IMR-90 (cell line): Measurements from ENCODE around the gene ENAH. TPM values are rescaled to one million over a fixed set of nuclear protein-coding genes. Genes with fewer than 3 reads are reported as not detected.

Experiments
- ATAC-seq: fragments of 200-7000 bp; cut with Tn5 transposase; 2 replicates; pipeline ENCODE4 v1.9.1; 2020; ENCODE audit warnings: low read depth, mild to moderate bottlenecking, moderate library complexity
- BruUV-seq: library from RNA; stranded (reverse); fragments of 400-500 nt; replicated peaks from 2 replicates; lab custom pipeline; 2021; lab: Mats Ljungman, UMichigan
- CTCF ChIA-PET: fragments of 300-600 bp; formaldehyde crosslinking; extraction: SDS; loops from one replicate; lab custom pipeline; 2021; ENCODE audit warnings: antibody characterized with exemption; lab: Yijun Ruan, JAX
- POLR2A ChIA-PET: fragments of 300-600 bp; sonication (Branson Sonifier 250); formaldehyde crosslinking; loops from one replicate; lab custom pipeline; 2022; ENCODE audit warnings: antibody characterized with exemption; ENCODE audit not compliant: unreplicated experiment; lab: Charles Lee
- DNase-seq: peaks from one replicate; pipeline ENCODE4 v3.0.0; 2013
- H2AFZ ChIP-seq: replicated peaks from 2 replicates; pipeline ENCODE3; 2013; ENCODE audit warnings: low read length, mild to moderate bottlenecking; ENCODE audit not compliant: poor library complexity
- H2AK5ac ChIP-seq: 2 replicates; pipeline ENCODE4 v1.6.1; 2013; ENCODE audit warnings: low read depth, low read length, inconsistent platforms
- H2AK9ac ChIP-seq: replicated peaks from 2 replicates; pipeline ENCODE3; 2013; ENCODE audit warnings: mild to moderate bottlenecking, low read depth, low read length, moderate library complexity; ENCODE audit not compliant: poor library complexity
- H2BK120ac ChIP-seq: 2 replicates; pipeline ENCODE4 v1.6.1; 2013; ENCODE audit warnings: low read depth, low read length, inconsistent platforms
- H2BK15ac ChIP-seq: 3 replicates; pipeline ENCODE4 v1.6.1; 2013; ENCODE audit warnings: low read depth, low read length, inconsistent platforms
- H2BK20ac ChIP-seq: 2 replicates; pipeline ENCODE4 v1.6.1; 2013; ENCODE audit warnings: low read depth, mild to moderate bottlenecking, inconsistent platforms, low read length, moderate library complexity
- H2BK5ac ChIP-seq: 2 replicates; pipeline ENCODE4 v1.6.1; 2013; ENCODE audit warnings: mild to moderate bottlenecking, low read depth, low read length, inconsistent platforms; ENCODE audit not compliant: poor library complexity, severe bottlenecking
- H3K14ac ChIP-seq: replicated peaks from 2 replicates; pipeline ENCODE4 v1.6.1; 2013; ENCODE audit warnings: low read depth, low read length, inconsistent platforms
- H3K18ac ChIP-seq: 2 replicates; pipeline ENCODE4 v1.6.1; 2013; ENCODE audit warnings: low read depth, low read length, control low read depth
- H3K23ac ChIP-seq: 2 replicates; pipeline ENCODE4 v1.6.1; 2013; ENCODE audit warnings: low read depth, low read length, inconsistent platforms
- H3K27ac ChIP-seq: 2 replicates; pipeline ENCODE4 v1.5.1; 2013; ENCODE audit warnings: mild to moderate bottlenecking, control low read depth, low read length; ENCODE audit not compliant: insufficient read depth
- H3K27me3 ChIP-seq: 2 replicates; pipeline ENCODE4 v1.6.1; 2013; ENCODE audit warnings: low read length; ENCODE audit not compliant: control insufficient read depth, insufficient read depth
- H3K36me3 ChIP-seq: 2 replicates; pipeline ENCODE4 v1.6.1; 2013; ENCODE audit warnings: low read length, mixed read lengths; ENCODE audit not compliant: control insufficient read depth, insufficient read depth
- H3K4ac ChIP-seq: 2 replicates; pipeline ENCODE4 v1.6.1; 2013; ENCODE audit warnings: low read depth, low read length, inconsistent platforms
- H3K4me1 ChIP-seq: 2 replicates; pipeline ENCODE4 v1.6.1; 2013; ENCODE audit warnings: low read length, mixed read lengths; ENCODE audit not compliant: control insufficient read depth, insufficient read depth
- H3K4me2 ChIP-seq: 2 replicates; pipeline ENCODE4 v1.6.1; 2013; ENCODE audit warnings: low read depth, mild to moderate bottlenecking, control low read depth, low read length, moderate library complexity
- H3K4me3 ChIP-seq: 2 replicates; pipeline ENCODE4 v1.5.1; 2013; ENCODE audit warnings: low read depth, mild to moderate bottlenecking, control low read depth, low read length, moderate library complexity; ENCODE audit not compliant: insufficient read depth
- H3K56ac ChIP-seq: 2 replicates; pipeline ENCODE4 v1.6.1; 2013; ENCODE audit warnings: low read length, inconsistent platforms; ENCODE audit not compliant: insufficient read depth; ENCODE audit errors: extremely low read depth
- H3K79me1 ChIP-seq, 2 experiments: 2 replicates each; pipeline ENCODE4 v1.6.1; 2013; ENCODE audit warnings: low read length in 2 of 2, inconsistent platforms in 1 of 2, low read depth in 1 of 2
- H3K9ac ChIP-seq: 2 replicates; pipeline ENCODE4 v1.6.1; 2013; ENCODE audit warnings: low read depth, low read length, control low read depth
- H3K9me1 ChIP-seq: 2 replicates; pipeline ENCODE4 v1.6.1; 2013; ENCODE audit warnings: low read length, inconsistent platforms; ENCODE audit not compliant: insufficient read depth
- H3K9me3 ChIP-seq: 2 replicates; pipeline ENCODE4 v1.6.1; 2013; ENCODE audit warnings: low read length; ENCODE audit not compliant: control insufficient read depth, insufficient read depth
- H4K20me1 ChIP-seq: 2 replicates; pipeline ENCODE4 v1.6.1; 2013; ENCODE audit warnings: low read length, inconsistent platforms; ENCODE audit not compliant: insufficient read depth
- H4K5ac ChIP-seq: 2 replicates; pipeline ENCODE4 v1.6.1; 2013; ENCODE audit warnings: mild to moderate bottlenecking, low read depth, low read length, control low read depth
- H4K8ac ChIP-seq, 2 experiments: 2 replicates each; pipeline ENCODE4 v1.6.1; 2013; ENCODE audit warnings: low read depth in 2 of 2, low read length in 2 of 2, control low read depth in 1 of 2, inconsistent platforms in 1 of 2
- H4K91ac ChIP-seq: 2 replicates; pipeline ENCODE4 v1.6.1; 2013; ENCODE audit warnings: low read depth, low read length, inconsistent platforms; ENCODE audit not compliant: insufficient read depth
- CEBPB ChIP-seq: IDR thresholded peaks from 2 replicates; pipeline ENCODE4 v1.6.1; 2012; ENCODE audit warnings: low read depth, low read length, improper control_type of control experiment
- NFE2L2 ChIP-seq: fragments of 150-350 bp; IDR thresholded peaks from 2 replicates; pipeline ENCODE4 v1.6.1; 2016; ENCODE audit warnings: low read depth, mild to moderate bottlenecking, low read length
- RFX5 ChIP-seq: IDR thresholded peaks from 2 replicates; pipeline ENCODE4 v1.8.0; 2012; ENCODE audit warnings: low read depth, mild to moderate bottlenecking, low read length, moderate library complexity
- SMC3 ChIP-seq: fragments of 150-350 bp; IDR thresholded peaks from 2 replicates; pipeline ENCODE4 v1.6.1; 2016; ENCODE audit warnings: low read depth, mild to moderate bottlenecking, antibody characterized with exemption, low read length, moderate library complexity
- WGBS, 2 experiments: methylation state at CpG; one replicate each; pipeline versions ENCODE4 v1.1.5 to v1.1.7; 2013; ENCODE audit warnings: missing lambda C conversion rate in 2 of 2; ENCODE audit not compliant: insufficient read length in 1 of 2; ENCODE audit errors: extremely low coverage in 2 of 2; 5-methylcytosine and 5-hydroxymethylcytosine counted together
- dilution Hi-C: fragments of 300-500 bp; cut with HindIII; formaldehyde crosslinking; loops from one replicate; pipeline ENCODE4 v1.14.3; 2018; ENCODE audit warnings: low sequenced_read_pairs; ENCODE audit not compliant: unreplicated experiment
- in situ Hi-C: fragments of 300-500 bp; cut with MboI; formaldehyde crosslinking; loops from 3 replicates; pipeline ENCODE4 v1.14.3; 2019; ENCODE audit warnings: low sequenced_read_pairs, inconsistent platforms, mixed read lengths
- intact Hi-C: fragments of 100-400 bp; cut with micrococcal nuclease; formaldehyde crosslinking; loops from 2 replicates; pipeline ENCODE4 v1.10.0; 2022
- polyA plus RNA-seq, 3 experiments: library from polyadenylated mRNA; depleted of rRNA; stranded (reverse); fragments of >200 nt; gene quantifications; 2 replicates each; pipeline ENCODE4 v1.2.3, GENCODE V29; 2012; ENCODE audit warnings: low replicate concordance in 1 of 3
- total RNA-seq: library from RNA; depleted of rRNA; stranded (reverse); fragments of >200 nt; gene quantifications from 2 replicates; pipeline ENCODE4 v1.2.3, GENCODE V29; 2012
- TF ChIP-seq, protein P1 (sequence below): fragments of 150-350 bp; IDR thresholded peaks from 2 replicates; pipeline ENCODE4 v1.6.1; 2016; ENCODE audit warnings: low read depth, mild to moderate bottlenecking, low read length, moderate library complexity, borderline replicate concordance
- TF ChIP-seq, protein P2 (sequence below): conservative IDR thresholded peaks from 2 replicates; pipeline ENCODE4 v1.5.1; 2012; ENCODE audit warnings: mild to moderate bottlenecking, low read depth, low read length, improper control_type of control experiment
- TF ChIP-seq, protein P3 (sequence below): fragments of 150-350 bp; IDR thresholded peaks from 2 replicates; pipeline ENCODE4 v1.6.1; 2017; ENCODE audit warnings: mild to moderate bottlenecking, antibody characterized with exemption, low read length, low read depth

ENAH gene
- total and polyA plus RNA-seq, 2 of the 4 experiments (the other 2 are of a cell fraction): 61.3 to 86.9 TPM

DNA sequence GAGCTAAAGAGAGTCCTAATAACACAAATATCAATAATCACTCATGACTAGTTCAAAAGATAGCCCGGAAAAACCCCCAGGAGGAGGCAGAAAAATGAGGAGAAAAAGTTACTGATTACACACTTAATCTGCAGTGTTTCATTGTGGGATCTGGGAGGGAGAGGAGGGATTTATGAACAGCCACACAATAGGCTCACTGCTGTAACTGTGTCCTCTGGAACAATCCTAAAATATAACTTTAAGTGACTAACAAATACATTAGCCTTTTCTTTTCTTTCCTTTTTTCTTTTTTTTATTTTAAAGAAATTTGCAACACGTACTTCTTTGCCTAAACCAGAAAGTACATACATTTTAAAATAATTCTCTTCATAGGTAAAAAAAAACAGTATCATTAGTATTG is 118.8 kb downstream of the ENAH start:
- no peak overlapping the region for H3K4me3 ChIP-seq
- H4K5ac ChIP-seq: no peak overlapping the region
- H4K20me1 ChIP-seq: peaks cover 27% of the 10 kb centered on the region
- H2AK5ac ChIP-seq: no peak overlapping the region
- TF ChIP-seq SMC3 (no peak), NFE2L2 (no peak), RFX5 (no peak), CEBPB (no peak)
- TF ChIP-seq, protein P1, sequence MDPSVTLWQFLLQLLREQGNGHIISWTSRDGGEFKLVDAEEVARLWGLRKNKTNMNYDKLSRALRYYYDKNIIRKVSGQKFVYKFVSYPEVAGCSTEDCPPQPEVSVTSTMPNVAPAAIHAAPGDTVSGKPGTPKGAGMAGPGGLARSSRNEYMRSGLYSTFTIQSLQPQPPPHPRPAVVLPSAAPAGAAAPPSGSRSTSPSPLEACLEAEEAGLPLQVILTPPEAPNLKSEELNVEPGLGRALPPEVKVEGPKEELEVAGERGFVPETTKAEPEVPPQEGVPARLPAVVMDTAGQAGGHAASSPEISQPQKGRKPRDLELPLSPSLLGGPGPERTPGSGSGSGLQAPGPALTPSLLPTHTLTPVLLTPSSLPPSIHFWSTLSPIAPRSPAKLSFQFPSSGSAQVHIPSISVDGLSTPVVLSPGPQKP: no peak
- TF ChIP-seq, protein P2, sequence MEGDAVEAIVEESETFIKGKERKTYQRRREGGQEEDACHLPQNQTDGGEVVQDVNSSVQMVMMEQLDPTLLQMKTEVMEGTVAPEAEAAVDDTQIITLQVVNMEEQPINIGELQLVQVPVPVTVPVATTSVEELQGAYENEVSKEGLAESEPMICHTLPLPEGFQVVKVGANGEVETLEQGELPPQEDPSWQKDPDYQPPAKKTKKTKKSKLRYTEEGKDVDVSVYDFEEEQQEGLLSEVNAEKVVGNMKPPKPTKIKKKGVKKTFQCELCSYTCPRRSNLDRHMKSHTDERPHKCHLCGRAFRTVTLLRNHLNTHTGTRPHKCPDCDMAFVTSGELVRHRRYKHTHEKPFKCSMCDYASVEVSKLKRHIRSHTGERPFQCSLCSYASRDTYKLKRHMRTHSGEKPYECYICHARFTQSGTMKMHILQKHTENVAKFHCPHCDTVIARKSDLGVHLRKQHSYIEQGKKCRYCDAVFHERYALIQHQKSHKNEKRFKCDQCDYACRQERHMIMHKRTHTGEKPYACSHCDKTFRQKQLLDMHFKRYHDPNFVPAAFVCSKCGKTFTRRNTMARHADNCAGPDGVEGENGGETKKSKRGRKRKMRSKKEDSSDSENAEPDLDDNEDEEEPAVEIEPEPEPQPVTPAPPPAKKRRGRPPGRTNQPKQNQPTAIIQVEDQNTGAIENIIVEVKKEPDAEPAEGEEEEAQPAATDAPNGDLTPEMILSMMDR: no peak
- TF ChIP-seq, protein P3, sequence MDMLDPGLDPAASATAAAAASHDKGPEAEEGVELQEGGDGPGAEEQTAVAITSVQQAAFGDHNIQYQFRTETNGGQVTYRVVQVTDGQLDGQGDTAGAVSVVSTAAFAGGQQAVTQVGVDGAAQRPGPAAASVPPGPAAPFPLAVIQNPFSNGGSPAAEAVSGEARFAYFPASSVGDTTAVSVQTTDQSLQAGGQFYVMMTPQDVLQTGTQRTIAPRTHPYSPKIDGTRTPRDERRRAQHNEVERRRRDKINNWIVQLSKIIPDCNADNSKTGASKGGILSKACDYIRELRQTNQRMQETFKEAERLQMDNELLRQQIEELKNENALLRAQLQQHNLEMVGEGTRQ: no peak
- dilution Hi-C loops (no loop called here), intact Hi-C loops (no loop called here), in situ Hi-C loops (no loop called here)
- no peak overlapping the region for H3K4me2 ChIP-seq
- no peak overlapping the region for H3K56ac ChIP-seq
- no TSS peak for BruUV-seq
- peaks cover 4% of the 10 kb centered on the region for H3K36me3 ChIP-seq
- ChIA-PET POLR2A (no interaction called here), CTCF (no interaction called here)
- H2BK120ac ChIP-seq: no peak overlapping the region
- H4K8ac ChIP-seq: no peak overlapping the region
- H2BK5ac ChIP-seq: no peak overlapping the region
- ATAC-seq (no peak), DNase-seq (no peak)
- no peak overlapping the region for H3K27ac ChIP-seq
- no peak overlapping the region for H2BK15ac ChIP-seq
- H2AFZ ChIP-seq: no peak overlapping the region
- H3K9ac ChIP-seq: no peak overlapping the region
- no peak overlapping the region for H3K14ac ChIP-seq
- no peak overlapping the region for H3K4ac ChIP-seq
- no peak overlapping the region for H2AK9ac ChIP-seq
- peaks cover 18 to 59% of the 10 kb centered on the region in 2 experiments for H3K79me1 ChIP-seq
- no peaks in the 10 kb centered on the region for H3K9me3 ChIP-seq
- no peak overlapping the region for H2BK20ac ChIP-seq
- H3K9me1 ChIP-seq: peaks cover 5% of the 10 kb centered on the region; the same call in 1 of the 2 replicates
- WGBS, 2 experiments: no CpG with 5 or more reads among the region's 2 CpGs
- peaks cover 7% of the 10 kb centered on the region for H3K4me1 ChIP-seq
- no peak overlapping the region for H4K91ac ChIP-seq
- H3K27me3 ChIP-seq: no peaks in the 10 kb centered on the region
- H3K18ac ChIP-seq: no peak overlapping the region
- peak overlapping the region; percentile 75; the same call in 1 of the 2 replicates for H3K23ac ChIP-seq
